Activated CD8-positive, alpha-beta memory T cell treated with anti-CD3 and anti-CD28 coated beads, Interleukin-2, amount 10 ng/mL, durations not matched to agents 7 days and 5 days (primary cell): ENCODE results near the gene LRGUK. TPM values are rescaled to one million over a fixed set of nuclear protein-coding genes. Genes with fewer than 3 reads are reported as not detected.

ENCODE experiments used
- total RNA-seq, 2 experiments: library from RNA; stranded (reverse); gene quantifications; one replicate each; pipeline ENCODE4 v1.2.3, GENCODE V29; 2021

The LRGUK gene
- total RNA-seq, 2 experiments from 2014 or later: 0.18 to 0.19 TPM

Other genes starting within 250 kb of the LRGUK start
- 10 to 100 TPM; 16.1 to 18.0 TPM for gene SLC35B4, start 189.6 kb downstream of the LRGUK start, total RNA-seq